ENCODE results near the gene PIGW. TPM values are rescaled to one million over a fixed set of nuclear protein-coding genes. Genes with fewer than 3 reads are reported as not detected.

The PIGW gene, protein sequence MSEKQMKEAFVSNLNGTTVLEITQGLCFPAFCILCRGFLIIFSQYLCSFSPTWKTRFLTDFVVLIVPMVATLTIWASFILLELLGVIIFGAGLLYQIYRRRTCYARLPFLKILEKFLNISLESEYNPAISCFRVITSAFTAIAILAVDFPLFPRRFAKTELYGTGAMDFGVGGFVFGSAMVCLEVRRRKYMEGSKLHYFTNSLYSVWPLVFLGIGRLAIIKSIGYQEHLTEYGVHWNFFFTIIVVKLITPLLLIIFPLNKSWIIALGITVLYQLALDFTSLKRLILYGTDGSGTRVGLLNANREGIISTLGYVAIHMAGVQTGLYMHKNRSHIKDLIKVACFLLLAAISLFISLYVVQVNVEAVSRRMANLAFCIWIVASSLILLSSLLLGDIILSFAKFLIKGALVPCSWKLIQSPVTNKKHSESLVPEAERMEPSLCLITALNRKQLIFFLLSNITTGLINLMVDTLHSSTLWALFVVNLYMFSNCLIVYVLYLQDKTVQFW
- total RNA-seq (2013; cell fraction: nucleolus; rRNA removed): 7.9 and 10.7 TPM in 2 replicates
- total RNA-seq (2014; rRNA removed) (11.4 and 11.8 TPM in 2 replicates), total RNA-seq (2014; rRNA removed; fragmentation: Illumina TruSeq; extraction: Trizol) (11.1 and 12.3 TPM in 2 replicates), total RNA-seq (2021) (12.9 and 15.3 TPM in 2 replicates), polyA plus RNA-seq (2011; rRNA removed) (13.6 and 15.1 TPM in 2 replicates), polyA plus RNA-seq (2014; fragmentation: Illumina TruSeq; extraction: Trizol) (21.5 and 26.1 TPM in 2 replicates), polyA plus RNA-seq (2014; fragmentation: Nextera tagmentation; extraction: Ambion mirVana) (1 to 10 TPM; 6.0 to 9.5 TPM), polyA plus RNA-seq (2014; rRNA removed) (13.7 and 13.9 TPM in 2 replicates), polyA plus RNA-seq (2016; fragmentation: Nextera tagmentation; extraction: Ambion mirVana) (10 to 100 TPM; 24.4 to 31.5 TPM), polyA minus RNA-seq (2011; rRNA and poly(A)+ RNA removed) (2.8 and 3.5 TPM in 2 replicates), Bru-seq, nascent RNA (percentile 87 among the genes with signal in this experiment), BruChase-seq, experiment 1, labeled RNA remaining after a 6-hour chase (percentile 78 among the genes with signal in this experiment), BruChase-seq, experiment 2, labeled RNA remaining after a 2-hour chase (percentile 85 among the genes with signal in this experiment)
- 9.9 TPM for polyA plus RNA-seq (2011; ENCODE audit: low read depth)
- polyA plus RNA-seq (2011; cell fraction: cytosol; rRNA removed): 7.4 and 7.6 TPM in 2 replicates
- 3.3 and 4.4 TPM in 2 replicates for polyA plus RNA-seq (2011; cell fraction: nucleus; rRNA removed)
- 6.6 and 9.8 TPM in 2 replicates for polyA plus RNA-seq (2012)
- polyA minus RNA-seq (2011; cell fraction: cytosol; rRNA and poly(A)+ RNA removed): 2.1 and 3.1 TPM in 2 replicates
- polyA minus RNA-seq (2011; cell fraction: nucleus; rRNA and poly(A)+ RNA removed): 3.7 and 5.7 TPM in 2 replicates
- long read RNA-seq, experiment 1, transcript PIGW-204 (2 exons, 2,312 nt): major isoform, 16 of 22 reads
- long read RNA-seq, experiment 1, partial matches to known transcripts: 0 of 22 reads
- long read RNA-seq, experiment 1, other reads (novel, unspliced or antisense): 2 of 22 reads
- long read RNA-seq, experiment 2, transcript PIGW-204 (2 exons, 2,312 nt): major isoform, 30 of 62 reads
- long read RNA-seq, experiment 2, transcript PIGW-206 (2 exons, 2,264 nt): minor isoform, 6 of 62 reads
- long read RNA-seq, experiment 2, transcript PIGW-205 (2 exons, 876 nt): minor isoform, 13 of 62 reads
- long read RNA-seq, experiment 2, partial matches to known transcripts: 12 of 62 reads
- long read RNA-seq, experiment 2, other reads (novel, unspliced or antisense): 1 of 62 reads

DNA sequence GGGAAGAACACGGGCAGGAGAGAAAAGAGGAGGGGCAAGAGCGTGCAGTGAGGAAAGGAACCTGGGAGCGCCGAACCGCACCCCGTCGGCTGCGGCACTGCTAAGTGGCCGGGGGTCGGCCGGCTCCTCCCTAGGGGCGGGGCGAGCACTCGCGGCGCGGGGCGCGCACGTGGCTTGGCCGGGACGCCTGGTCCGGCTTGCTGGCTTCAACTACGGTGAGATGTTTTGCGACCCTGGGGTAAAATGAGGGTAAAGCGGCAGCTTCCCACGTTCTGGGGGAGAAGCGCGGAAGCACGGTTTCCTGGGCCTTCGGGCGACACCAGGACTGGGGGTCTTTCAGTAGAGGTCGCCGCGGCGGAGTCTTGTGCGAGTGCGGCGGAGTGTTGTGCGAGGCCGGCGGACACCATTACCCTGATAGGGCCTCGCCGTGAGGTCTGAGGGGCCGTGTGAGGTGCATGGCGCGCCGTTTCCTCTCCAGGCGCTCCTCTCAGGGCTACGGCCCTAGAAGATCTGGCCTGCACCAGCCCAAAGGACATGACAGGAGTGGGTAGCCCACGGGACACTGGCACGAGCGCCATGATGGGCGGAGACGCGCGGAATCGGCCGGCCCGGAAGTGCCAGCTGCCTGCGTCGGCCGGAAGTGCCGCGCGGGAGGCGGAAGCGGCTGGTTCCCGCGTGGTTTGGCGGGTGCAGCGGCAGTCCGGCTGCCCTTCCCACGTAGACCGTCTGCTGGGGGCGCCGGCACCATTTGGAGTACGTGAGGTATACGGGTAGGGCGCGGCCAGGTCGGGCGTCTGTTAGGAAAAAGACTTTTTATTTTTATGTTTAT, at the start of gene PIGW, which contains the start of gene MYO19:
TSS of gene PIGW (plus strand) at position 148 of the 829 bp plus-strand sequence. CDS start 2,115 bp downstream, outside the sequence.
TSS of gene MYO19 (minus strand) at position 29 of the 829 bp plus-strand sequence. CDS start 2,330 bp downstream, outside the sequence.
- BruUV-seq (replicated peaks): no TSS peak
- in situ Hi-C loops (cut with MboI): no loop called here
- ChIA-PET SMC1A (ENCODE audit: uncharacterized antibody, unreplicated experiment) (interaction anchor here (1.2 to 3.9 kb wide), 3 partner anchors 14 to 67 kb away, joined by 3 to 23 read pairs (median 5); partner anchors contain the start of gene MRM1), CTCF (interaction anchor here (0.6 to 4.0 kb wide), 18 partner anchors 9 to 603 kb away, joined by 3 to 15 read pairs (median 4); partner anchors contain the start of genes MRM1 and ZNHIT3), POLR2A (interaction anchor here (1.0 to 3.2 kb wide), 7 partner anchors 9 to 419 kb away, joined by 3 to 18 read pairs (median 6); partner anchors contain the start of gene MRM1), RAD21 (ENCODE audit: unreplicated experiment) (interaction anchor here (0.6 to 3.0 kb wide), 7 partner anchors 9 to 587 kb away, joined by 3 to 28 read pairs (median 3); partner anchors contain the start of gene MRM1)
- FAIRE-seq (no peak), DNase-seq (ENCODE audit: low read depth, low spot score) (peak; percentile 66), ATAC-seq (peak; percentile 91)
- peak within 1 kb of the TSS; percentile 100 for H3K4me2 ChIP-seq (ENCODE audit: control insufficient read depth, insufficient read depth)
- peak within 1 kb of the TSS; percentile 81 for H3K4me3 ChIP-seq
- peak within 1 kb of the TSS; percentile 93 for H2AFZ ChIP-seq (ENCODE audit: control insufficient read depth, low read depth, low read length)
- H3K79me2 ChIP-seq (ENCODE audit: control insufficient read depth, insufficient read depth, low read length): peaks cover 29% of the 10 kb centered on the region
- H3K4me1 ChIP-seq (ENCODE audit: control insufficient read depth, insufficient read depth, low read length): peaks cover 9% of the 10 kb centered on the region
- intact Hi-C loops (cut with micrococcal nuclease; ENCODE audit: unreplicated experiment): loop anchor here (2.0 kb wide), 1 partner anchor 48 kb away; the partner anchor contains the start of gene ZNHIT3
- no peaks in the 10 kb centered on the region for H3K9me3 ChIP-seq (replicated peaks; ENCODE audit: control insufficient read depth, insufficient read depth, low read length)
- H4K20me1 ChIP-seq (ENCODE audit: control insufficient read depth, insufficient read depth): no peaks in the 10 kb centered on the region
- H3K27ac ChIP-seq (ENCODE audit: control insufficient read depth, insufficient read depth): peak within 1 kb of the TSS; percentile 98
- peaks cover 4 to 17% of the 10 kb centered on the region in 2 experiments for H3K36me3 ChIP-seq (ENCODE audit: control insufficient read depth in 2 of 2, insufficient read depth in 2 of 2, low read length in 1 of 2)
- 1% methylated on average over 83 of the region's 83 CpGs for WGBS (ENCODE audit: insufficient coverage, insufficient replicate concordance, low lambda C conversion rate, missing lambda C conversion rate)
- H3K27me3 ChIP-seq (replicated peaks in 1 of 2; ENCODE audit: control insufficient read depth in 2 of 2, insufficient read depth in 2 of 2, low read length in 1 of 2): no peaks in the 10 kb centered on the region
- peak within 1 kb of the TSS; percentile 98 for H3K9ac ChIP-seq (ENCODE audit: control insufficient read depth, insufficient read depth, low read length)
- TF ChIP-seq WRNIP1 (IDR thresholded peaks at IDR 0.05; ENCODE audit: borderline replicate concordance, low read depth, low read length): no peak
- no peak for TF ChIP-seq ZSCAN29 (IDR thresholded peaks at IDR 0.05)
- peak; percentile 38; the same call in 1 of the 2 replicates for TF ChIP-seq NFYB (IDR thresholded peaks at IDR 0.05; ENCODE audit: insufficient read depth, low read depth, low read length)
- TF ChIP-seq ATF7 (IDR thresholded peaks at IDR 0.05; ENCODE audit: low read depth): no peak
- peak; percentile 59 for TF ChIP-seq ZNF687 (IDR thresholded peaks at IDR 0.05)
- peak in 1 of 2 experiments; percentile 81; a peak in 2 of 4 replicates for TF ChIP-seq ETV6 (conservative IDR thresholded peaks at IDR 0.05 in 1 of 2, IDR thresholded peaks at IDR 0.05 in 1 of 2; ENCODE audit: borderline replicate concordance in 1 of 2, low read depth in 1 of 2)
- peak; percentile 25; the same call in 1 of the 2 replicates for TF ChIP-seq RB1 (IDR thresholded peaks at IDR 0.05; ENCODE audit: borderline replicate concordance)
- no peak for TF ChIP-seq NRF1 (conservative IDR thresholded peaks at IDR 0.05; ENCODE audit: low read depth, low read length)
- no peak for TF ChIP-seq SIX5 (IDR thresholded peaks at IDR 0.05; ENCODE audit: low read depth, low read length, severe bottlenecking)
- no peak for TF ChIP-seq ZNF384 (IDR thresholded peaks at IDR 0.05; ENCODE audit: borderline replicate concordance, low read depth, low read length)
- TF ChIP-seq BACH1 (IDR thresholded peaks at IDR 0.05; ENCODE audit: borderline replicate concordance): peak; percentile 91
